Measurements from ENCODE around the gene CIT. TPM values are rescaled to one million over a fixed set of nuclear protein-coding genes. Genes with fewer than 3 reads are reported as not detected.

Gene CIT
- total RNA-seq, 1 experiment from 2014 or later = 58.9 TPM

GRCh38 chr12:119762619-119763018, 114.5 kb downstream of the CIT start:
- Histone ChIP-seq H3K9me3 (ENCODE audit: low read length) (no peaks in the 10 kb centered on the region), H3K27ac (ENCODE audit: low read length) (no peak overlapping the region), H3K9ac (ENCODE audit: low read length) (no peak overlapping the region), H3K4me2 (ENCODE audit: low read length) (no peak overlapping the region), H3K4me3 (ENCODE audit: low read length) (no peak overlapping the region), H3K4me1 (ENCODE audit: insufficient read depth, low read length) (no peaks in the 10 kb centered on the region), H3K36me3 (ENCODE audit: low read depth, low read length) (peaks cover 54% of the 10 kb centered on the region), H3K27me3 (ENCODE audit: low read length) (no peaks in the 10 kb centered on the region), H2AFZ (ENCODE audit: low read length) (no peak overlapping the region), H4K20me1 (ENCODE audit: low read length) (no peaks in the 10 kb centered on the region), H3K79me2 (ENCODE audit: low read length) (no peaks in the 10 kb centered on the region), H3K9me2 (replicated peaks; ENCODE audit: low read length) (no peaks in the 10 kb centered on the region), H3F3A (ENCODE audit: low read length, unreplicated experiment) (no peaks in the 10 kb centered on the region)
- POLR2A ChIA-PET (ENCODE audit: unreplicated experiment) = no interaction called here
- ATAC-seq (no peak), DNase-seq (no peak)
- TF ChIP-seq EZH2 (IDR thresholded peaks at IDR 0.05; ENCODE audit: low read length, unreplicated experiment) (no peak), EZH2phosphoT487 (IDR thresholded peaks at IDR 0.05; ENCODE audit: borderline replicate concordance, low read length) (no peak), CTCF (conservative IDR thresholded peaks at IDR 0.05; ENCODE audit: low read depth, low read length) (no peak)
- CTCF ChIA-PET = no interaction called here
- BruUV-seq (replicated peaks) = no TSS peak
- intact Hi-C loops (cut with micrococcal nuclease) = no loop called here

- H3K36me3 ChIP-seq (ENCODE audit: low read depth, low read length) = peaks cover 57% of the 10 kb centered on the region
- no peak overlapping the region for H3K9ac ChIP-seq (ENCODE audit: low read length)
- no peak for DNase-seq
- H3F3A ChIP-seq (ENCODE audit: low read length, unreplicated experiment) = no peaks in the 10 kb centered on the region
- no peaks in the 10 kb centered on the region for H4K20me1 ChIP-seq (ENCODE audit: low read length)
- intact Hi-C loops (cut with micrococcal nuclease) = no loop called here
- ChIA-PET CTCF (no interaction called here), POLR2A (ENCODE audit: unreplicated experiment) (no interaction called here)
- H3K4me1 ChIP-seq (ENCODE audit: insufficient read depth, low read length) = no peaks in the 10 kb centered on the region
- no peak overlapping the region for H3K4me3 ChIP-seq (ENCODE audit: low read length)
- ATAC-seq = no peak
- no TSS peak for BruUV-seq (replicated peaks)
- H3K9me2 ChIP-seq (replicated peaks; ENCODE audit: low read length) = no peaks in the 10 kb centered on the region
- no peaks in the 10 kb centered on the region for H3K27me3 ChIP-seq (ENCODE audit: low read length)
- H3K27ac ChIP-seq (ENCODE audit: low read length) = no peak overlapping the region
- no peaks in the 10 kb centered on the region for H3K79me2 ChIP-seq (ENCODE audit: low read length)
- H3K4me2 ChIP-seq (ENCODE audit: low read length) = no peak overlapping the region
- H3K9me3 ChIP-seq (ENCODE audit: low read length) = no peaks in the 10 kb centered on the region
- H2AFZ ChIP-seq (ENCODE audit: low read length) = no peak overlapping the region
- TF ChIP-seq CTCF (conservative IDR thresholded peaks at IDR 0.05; ENCODE audit: low read depth, low read length) (no peak), EZH2phosphoT487 (IDR thresholded peaks at IDR 0.05; ENCODE audit: borderline replicate concordance, low read length) (no peak), EZH2 (IDR thresholded peaks at IDR 0.05; ENCODE audit: low read length, unreplicated experiment) (no peak)
Observed at GRCh38 chr12:119758722-119759121, 118.4 kb downstream of the CIT start.

GRCh38 chr12:119758234-119758633, 118.9 kb downstream of the CIT start:
- peaks cover 56% of the 10 kb centered on the region for H3K36me3 ChIP-seq (ENCODE audit: low read depth, low read length)
- ChIA-PET POLR2A (ENCODE audit: unreplicated experiment) (no interaction called here), CTCF (interaction anchor here (0.6 kb wide), 1 partner anchor 22 kb away, joined by 4 read pairs; no protein-coding TSS in a partner anchor)

More at GRCh38 chr12:119758234-119758633, 118.9 kb downstream of the CIT start:
- Histone ChIP-seq H3K79me2 (ENCODE audit: low read length) (no peaks in the 10 kb centered on the region), H3K27me3 (ENCODE audit: low read length) (no peaks in the 10 kb centered on the region), H2AFZ (ENCODE audit: low read length) (no peak overlapping the region), H3F3A (ENCODE audit: low read length, unreplicated experiment) (no peaks in the 10 kb centered on the region), H3K4me1 (ENCODE audit: insufficient read depth, low read length) (no peaks in the 10 kb centered on the region), H3K9ac (ENCODE audit: low read length) (no peak overlapping the region), H3K4me3 (ENCODE audit: low read length) (no peak overlapping the region), H3K4me2 (ENCODE audit: low read length) (no peak overlapping the region), H3K9me2 (replicated peaks; ENCODE audit: low read length) (no peaks in the 10 kb centered on the region), H4K20me1 (ENCODE audit: low read length) (no peaks in the 10 kb centered on the region), H3K9me3 (ENCODE audit: low read length) (no peaks in the 10 kb centered on the region), H3K27ac (ENCODE audit: low read length) (no peak overlapping the region)
- intact Hi-C loops (cut with micrococcal nuclease) = no loop called here
- ATAC-seq = no peak
- DNase-seq = no peak
- no peak for TF ChIP-seq EZH2phosphoT487 (IDR thresholded peaks at IDR 0.05; ENCODE audit: borderline replicate concordance, low read length)
- BruUV-seq (replicated peaks) = no TSS peak
